CD14-positive monocyte (primary cell): ENCODE measurements around the gene WFDC5. TPM values are rescaled to one million over a fixed set of nuclear protein-coding genes. Genes with fewer than 3 reads are reported as not detected.

Experiments
- DNase-seq, 3 donors: peaks; one replicate each; pipeline ENCODE4 v3.0.0-alpha.2; 2011 to 2022
- H2AFZ ChIP-seq: 2 replicates; pipeline ENCODE4 v1.6.0; 2012; ENCODE audit warnings: mild to moderate bottlenecking, low read depth, low read length, inconsistent platforms; ENCODE audit not compliant: insufficient read depth, poor library complexity, severe bottlenecking
- H3K27ac ChIP-seq, 2 donors: 1 replicate in 1 of 2; 2 replicates in 1 of 2; pipeline ENCODE4 v1.5.1; 2012 to 2013; ENCODE audit warnings: low read length in 2 of 2, control low read depth in 1 of 2, inconsistent platforms in 1 of 2, low read depth in 1 of 2, mild to moderate bottlenecking in 1 of 2
- H3K27me3 ChIP-seq, 2 donors: one replicate each; pipeline versions ENCODE4 v1.6.0 to v1.6.1; 2011 to 2013; ENCODE audit warnings: low read length in 2 of 2; ENCODE audit not compliant: control insufficient read depth in 2 of 2, insufficient read depth in 2 of 2
- H3K36me3 ChIP-seq, 2 donors: replicated peaks in 1 of 2; 1 replicate in 1 of 2; 2 replicates in 1 of 2; pipeline versions ENCODE4 v1.5.1 to v1.6.1; 2012 to 2013; ENCODE audit warnings: low read length in 2 of 2, control low read depth in 1 of 2, inconsistent platforms in 1 of 2, mild to moderate bottlenecking in 1 of 2; ENCODE audit not compliant: insufficient read depth in 2 of 2, control insufficient read depth in 1 of 2
- H3K4me1 ChIP-seq, 2 donors: 1 replicate in 1 of 2; 2 replicates in 1 of 2; pipeline versions ENCODE4 v1.5.1 to v1.6.1; 2012 to 2013; ENCODE audit warnings: low read length in 2 of 2, control low read depth in 1 of 2, inconsistent platforms in 1 of 2, mild to moderate bottlenecking in 1 of 2, moderate library complexity in 1 of 2; ENCODE audit not compliant: insufficient read depth in 2 of 2, control insufficient read depth in 1 of 2
- H3K4me2 ChIP-seq: replicated peaks from 2 replicates; pipeline ENCODE3; 2012; ENCODE audit warnings: low read length, moderate library complexity, mild to moderate bottlenecking; ENCODE audit not compliant: poor library complexity, severe bottlenecking; ENCODE audit errors: extremely low read depth
- H3K4me3 ChIP-seq, 3 experiments: fragments of 200-600 bp in 1 of 3; sonication (generic) in 1 of 3; replicated peaks in 1 of 3; 1 replicate in 2 of 3; 2 replicates in 1 of 3; pipeline ENCODE4 v1.5.1; 2011 to 2013; ENCODE audit warnings: low read length in 3 of 3, mild to moderate bottlenecking in 3 of 3, control low read depth in 2 of 3, low read depth in 2 of 3, inconsistent platforms in 1 of 3, moderate library complexity in 1 of 3
- H3K79me2 ChIP-seq: 2 replicates; pipeline ENCODE4 v1.6.0; 2012; ENCODE audit warnings: mild to moderate bottlenecking, control low read depth, inconsistent platforms, low read length, moderate library complexity; ENCODE audit not compliant: insufficient read depth
- H3K9ac ChIP-seq: 2 replicates; pipeline ENCODE4 v1.6.0; 2017; ENCODE audit warnings: low read length, mild to moderate bottlenecking; ENCODE audit not compliant: insufficient read depth, poor library complexity, severe bottlenecking
- H3K9me3 ChIP-seq, 2 donors: replicated peaks in 1 of 2; 1 replicate in 1 of 2; 2 replicates in 1 of 2; pipeline versions ENCODE4 v1.5.1 to v1.6.1; 2012 to 2013; ENCODE audit warnings: low read length in 2 of 2, control low read depth in 1 of 2; ENCODE audit not compliant: control insufficient read depth in 1 of 2, insufficient read depth in 1 of 2
- H4K20me1 ChIP-seq: 2 replicates; pipeline ENCODE4 v1.6.0; 2012; ENCODE audit warnings: mild to moderate bottlenecking, low read length, control low read depth, moderate library complexity; ENCODE audit not compliant: insufficient read depth
- H3K27ac Mint-ChIP-seq, 7 donors: one replicate each; pipeline ENCODE4 v1.8.0; 2020; ENCODE audit warnings: mild to moderate bottlenecking in 7 of 7, mixed read lengths in 7 of 7, moderate library complexity in 6 of 7, inconsistent platforms in 2 of 7
- H3K27me3 Mint-ChIP-seq, 3 donors: one replicate each; pipeline ENCODE4 v1.8.0; 2021 to 2022; ENCODE audit warnings: low read depth in 3 of 3, mild to moderate bottlenecking in 3 of 3, mixed read lengths in 3 of 3, moderate library complexity in 3 of 3, inconsistent platforms in 1 of 3
- H3K36me3 Mint-ChIP-seq, 2 donors: one replicate each; pipeline ENCODE4 v1.8.0; 2020; ENCODE audit warnings: mixed read lengths in 2 of 2, inconsistent platforms in 1 of 2, mild to moderate bottlenecking in 1 of 2
- H3K4me1 Mint-ChIP-seq: one replicate; pipeline ENCODE4 v1.8.0; 2020; ENCODE audit warnings: mild to moderate bottlenecking, mixed read lengths
- H3K4me3 Mint-ChIP-seq, 2 donors: one replicate each; pipeline ENCODE4 v1.8.0; 2020; ENCODE audit warnings: mild to moderate bottlenecking in 2 of 2, mixed read lengths in 2 of 2, moderate library complexity in 1 of 2
- H3K9me3 Mint-ChIP-seq, 7 donors: one replicate each; pipeline ENCODE4 v1.8.0; 2020 to 2022; ENCODE audit warnings: mixed read lengths in 7 of 7, mild to moderate bottlenecking in 6 of 7, moderate library complexity in 6 of 7, inconsistent platforms in 2 of 7
- WGBS: methylation state at CpG from one replicate; pipeline ENCODE4 v1.1.5; 2013; ENCODE audit warnings: missing lambda C conversion rate; ENCODE audit not compliant: insufficient coverage; 5-methylcytosine and 5-hydroxymethylcytosine counted together
- intact Hi-C, 2 donors: fragments of 100-400 bp; cut with micrococcal nuclease; formaldehyde crosslinking; loops; one replicate each; pipeline versions ENCODE4 v1.15.0 to v1.15.1; 2023
- polyA plus RNA-seq, 3 donors: library from polyadenylated mRNA; depleted of rRNA in 1 of 3; unstranded in 2 of 3; stranded (reverse) in 1 of 3; fragments of 300-500 nt in 2 of 3; fragments of >200 nt in 1 of 3; fragmentation: Illumina TruSeq in 2 of 3; gene quantifications; 1 replicate in 2 of 3; 2 replicates in 1 of 3; pipeline ENCODE4 v1.2.3, GENCODE V29; 2012 to 2021
- TF ChIP-seq, protein P1 (sequence below): fragments of 200-600 bp; IDR thresholded peaks from one replicate; pipeline ENCODE4 v1.8.0; 2022; ENCODE audit warnings: antibody characterized with exemption, mild to moderate bottlenecking

WFDC5 gene
- polyA plus RNA-seq, 3 donors, result not detected

DNA sequence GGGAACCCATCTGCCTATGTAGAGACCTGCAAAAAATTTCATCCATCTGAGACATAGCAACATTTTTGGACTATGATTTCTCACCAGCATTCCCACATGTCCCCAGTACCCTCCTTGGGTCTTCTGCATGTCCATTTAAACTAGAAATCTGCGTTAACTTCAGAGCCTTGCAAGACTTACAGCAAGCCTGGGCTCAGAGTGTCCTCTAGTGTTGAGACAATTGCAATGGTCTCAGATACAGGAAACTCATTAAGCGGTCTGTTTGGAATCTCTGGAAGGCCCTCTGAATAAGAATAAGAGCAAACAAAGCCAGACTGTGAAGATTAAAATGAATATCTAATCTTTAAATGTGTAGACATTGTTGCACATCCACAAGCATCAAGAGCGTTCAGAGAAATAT lies 39.2 kb upstream of the WFDC5 start:
- peak overlapping the region; percentile 23 for H3K4me2 ChIP-seq
- TF ChIP-seq, protein P1, sequence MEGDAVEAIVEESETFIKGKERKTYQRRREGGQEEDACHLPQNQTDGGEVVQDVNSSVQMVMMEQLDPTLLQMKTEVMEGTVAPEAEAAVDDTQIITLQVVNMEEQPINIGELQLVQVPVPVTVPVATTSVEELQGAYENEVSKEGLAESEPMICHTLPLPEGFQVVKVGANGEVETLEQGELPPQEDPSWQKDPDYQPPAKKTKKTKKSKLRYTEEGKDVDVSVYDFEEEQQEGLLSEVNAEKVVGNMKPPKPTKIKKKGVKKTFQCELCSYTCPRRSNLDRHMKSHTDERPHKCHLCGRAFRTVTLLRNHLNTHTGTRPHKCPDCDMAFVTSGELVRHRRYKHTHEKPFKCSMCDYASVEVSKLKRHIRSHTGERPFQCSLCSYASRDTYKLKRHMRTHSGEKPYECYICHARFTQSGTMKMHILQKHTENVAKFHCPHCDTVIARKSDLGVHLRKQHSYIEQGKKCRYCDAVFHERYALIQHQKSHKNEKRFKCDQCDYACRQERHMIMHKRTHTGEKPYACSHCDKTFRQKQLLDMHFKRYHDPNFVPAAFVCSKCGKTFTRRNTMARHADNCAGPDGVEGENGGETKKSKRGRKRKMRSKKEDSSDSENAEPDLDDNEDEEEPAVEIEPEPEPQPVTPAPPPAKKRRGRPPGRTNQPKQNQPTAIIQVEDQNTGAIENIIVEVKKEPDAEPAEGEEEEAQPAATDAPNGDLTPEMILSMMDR, result no peak
- peaks cover 21 to 25% of the 10 kb centered on the region in 2 donors for H3K4me1 ChIP-seq
- peaks cover 24 to 41% of the 10 kb centered on the region in 2 donors for H3K9me3 ChIP-seq
- no peak overlapping the region for H3K9ac ChIP-seq
- Mint-ChIP-seq H3K4me1 (peaks cover 33% of the 10 kb centered on the region), H3K4me3 (peak overlapping the region in 1 of 2 donors; percentile 33), H3K27ac (peak overlapping the region; percentile 84 to 95 (median 88)), H3K9me3 (peaks cover 41 to 53% (median 50%) of the 10 kb centered on the region in 7 donors), H3K27me3 (peaks cover 9 to 17% (median 11%) of the 10 kb centered on the region in 3 donors), H3K36me3 (peaks cover 9 to 16% of the 10 kb centered on the region in 2 donors)
- H3K36me3 ChIP-seq, result no peaks in the 10 kb centered on the region
- H3K27me3 ChIP-seq, result peaks cover 4% of the 10 kb centered on the region in 2 donors
- DNase-seq, result no peak
- intact Hi-C loops, result no loop called here
- no peak overlapping the region for H2AFZ ChIP-seq
- peak overlapping the region in 1 of 3 experiments; percentile 20 for H3K4me3 ChIP-seq
- H4K20me1 ChIP-seq, result no peaks in the 10 kb centered on the region
- no CpG with 5 or more reads among the region's 3 CpGs for WGBS
- no peaks in the 10 kb centered on the region for H3K79me2 ChIP-seq
- H3K27ac ChIP-seq, result peak overlapping the region; percentile 34 to 81

GRCh38 chr20:45153752-45154151 lies 38.8 kb upstream of the WFDC5 start:
- H3K27me3 Mint-ChIP-seq, result peaks cover 8 to 20% (median 10%) of the 10 kb centered on the region in 3 donors

More at GRCh38 chr20:45153752-45154151, 38.8 kb upstream of the WFDC5 start:
- DNase-seq, result peak; percentile 59 to 84 (median 73)
- H3K9ac ChIP-seq, result no peak overlapping the region
- peaks cover 37 to 49% (median 46%) of the 10 kb centered on the region in 7 donors for H3K9me3 Mint-ChIP-seq
- peaks cover 9 to 16% of the 10 kb centered on the region in 2 donors for H3K36me3 Mint-ChIP-seq
- H3K4me3 ChIP-seq, result peak overlapping the region in 1 of 3 experiments; percentile 20
- peak overlapping the region; percentile 23 for H3K4me2 ChIP-seq
- H3K36me3 ChIP-seq, result no peaks in the 10 kb centered on the region
- peaks cover 4 to 8% of the 10 kb centered on the region in 2 donors for H3K27me3 ChIP-seq
- TF ChIP-seq, protein P1, result no peak
- H4K20me1 ChIP-seq, result no peaks in the 10 kb centered on the region
- peak overlapping the region; percentile 34 to 81 for H3K27ac ChIP-seq
- peak overlapping the region in 1 of 2 donors; percentile 33 for H3K4me3 Mint-ChIP-seq
- peak overlapping the region; percentile 84 to 95 (median 88) for H3K27ac Mint-ChIP-seq
- H3K9me3 ChIP-seq, result peaks cover 24 to 36% of the 10 kb centered on the region in 2 donors
- peaks cover 21 to 25% of the 10 kb centered on the region in 2 donors for H3K4me1 ChIP-seq
- no peaks in the 10 kb centered on the region for H3K79me2 ChIP-seq
- intact Hi-C loops, result no loop called here
- peak overlapping the region; percentile 4 for H2AFZ ChIP-seq
- H3K4me1 Mint-ChIP-seq, result peaks cover 33% of the 10 kb centered on the region
- 88% methylated on average over 1 of the region's 1 CpG for WGBS
